GM10847 (cell line): ENCODE results near the gene IGFBP6.

Source experiments
- POLR2A ChIP-seq: IDR thresholded peaks from 2 replicates; pipeline ENCODE4 v1.6.1; 2011; ENCODE audit not compliant: insufficient read length; ENCODE audit errors: extremely low read depth

Gene IGFBP6

DNA sequence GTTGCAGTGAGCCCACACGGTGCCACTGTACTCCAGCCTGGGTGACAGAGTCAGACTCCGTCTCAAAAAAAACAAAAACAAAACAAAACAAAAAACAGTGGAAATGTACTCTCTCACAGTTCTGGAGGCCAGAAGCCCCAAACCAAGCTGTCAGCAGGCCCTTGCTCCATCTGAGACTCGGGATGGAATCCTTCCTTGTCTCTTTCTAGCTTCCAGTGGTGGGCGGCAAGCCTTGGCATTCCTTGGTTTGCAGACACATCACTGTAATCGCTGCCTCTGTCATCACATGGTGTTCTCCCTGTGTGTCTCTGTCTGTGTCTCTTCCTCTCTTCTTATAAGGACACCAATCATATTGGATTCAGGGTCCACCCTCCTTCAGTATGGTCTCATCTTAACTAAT lies 41.2 kb upstream of the IGFBP6 start:
- no peak for TF ChIP-seq POLR2A

DNA sequence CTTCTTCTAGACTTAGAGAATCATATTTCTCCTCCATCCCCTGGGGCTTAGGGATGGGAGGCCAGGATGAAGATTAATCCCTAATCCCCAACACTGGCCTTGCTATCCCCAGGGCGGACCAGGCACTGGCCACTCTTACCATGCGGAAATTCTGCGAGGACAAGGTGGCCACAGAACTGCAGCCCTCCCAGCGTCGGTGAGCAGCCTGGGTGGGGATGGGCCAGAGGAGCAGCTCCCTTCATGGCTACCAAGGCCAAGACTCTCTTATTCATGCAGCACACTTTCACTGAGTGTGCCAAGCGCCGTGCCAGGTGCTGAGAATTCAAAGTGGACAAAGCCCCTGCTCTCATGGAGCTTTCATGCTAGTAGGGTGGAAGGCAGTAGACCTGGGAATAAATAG lies 40.6 kb upstream of the IGFBP6 start:
- no peak for TF ChIP-seq POLR2A

DNA sequence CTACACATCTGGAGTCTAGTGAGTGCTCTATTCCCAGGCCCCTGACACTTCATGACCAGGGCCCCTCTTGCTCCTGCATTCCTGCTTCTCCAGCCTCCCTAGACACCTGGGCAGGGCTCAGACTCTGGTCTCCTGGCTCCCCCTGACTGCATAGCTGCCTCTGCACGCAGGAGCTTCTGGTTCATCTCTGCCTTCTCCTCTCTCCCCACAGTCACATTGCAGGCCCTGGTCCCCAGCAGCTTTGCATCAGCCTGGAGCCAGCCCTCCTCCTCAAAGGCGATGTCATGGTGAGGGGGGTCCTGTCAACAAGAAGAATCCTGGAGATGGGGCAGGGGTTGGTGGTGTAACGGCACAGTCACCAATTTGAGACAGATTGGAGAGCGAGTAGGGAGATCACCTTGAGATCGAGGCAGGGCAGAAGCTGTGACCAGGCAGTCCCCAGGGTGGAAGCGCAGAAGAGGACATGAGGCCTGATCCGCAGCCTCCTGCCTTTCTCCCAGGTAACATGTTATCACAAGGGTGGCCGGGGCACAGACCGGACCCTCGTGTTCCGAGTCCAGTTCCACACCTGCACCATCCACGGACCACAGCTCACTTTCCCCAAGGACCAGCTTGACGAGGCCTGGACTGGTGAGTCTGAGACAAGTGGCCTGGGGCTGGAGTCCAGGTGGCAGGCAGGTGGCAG lies 39.5 kb upstream of the IGFBP6 start:
- no peak for TF ChIP-seq POLR2A

DNA sequence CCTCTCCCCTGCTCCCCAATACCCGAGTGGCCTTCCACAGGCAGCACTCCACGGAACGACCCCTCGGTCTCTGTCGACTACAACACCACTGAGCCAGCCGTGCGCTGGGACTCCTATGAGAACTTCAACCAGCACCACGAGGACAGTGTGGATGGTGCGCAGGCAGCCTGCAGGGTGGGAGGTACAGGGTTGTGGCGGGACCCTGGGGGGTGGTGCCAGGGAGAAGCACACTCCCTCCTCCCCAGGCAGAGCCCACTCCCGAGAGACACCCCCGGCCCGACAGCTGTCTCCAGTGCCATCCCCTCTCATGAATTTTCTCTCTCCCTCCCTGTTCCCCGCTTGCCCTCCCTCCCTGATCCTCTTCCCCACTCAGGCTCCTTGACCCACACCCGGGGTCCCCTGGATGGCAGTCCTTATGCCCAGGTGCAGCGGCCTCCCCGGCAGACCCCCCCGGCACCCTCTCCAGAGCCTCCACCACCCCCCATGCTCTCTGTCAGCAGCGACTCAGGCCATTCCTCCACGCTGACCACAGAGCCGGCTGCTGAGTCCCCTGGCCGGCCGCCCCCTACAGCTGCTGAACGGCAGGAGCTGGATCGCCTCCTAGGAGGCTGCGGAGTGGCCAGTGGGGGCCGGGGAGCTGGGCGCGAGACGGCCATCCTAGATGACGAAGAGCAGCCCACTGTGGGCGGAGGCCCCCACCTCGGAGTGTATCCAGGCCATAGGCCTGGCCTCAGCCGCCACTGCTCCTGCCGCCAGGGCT lies 38.6 kb upstream of the IGFBP6 start:
- no peak for TF ChIP-seq POLR2A

DNA sequence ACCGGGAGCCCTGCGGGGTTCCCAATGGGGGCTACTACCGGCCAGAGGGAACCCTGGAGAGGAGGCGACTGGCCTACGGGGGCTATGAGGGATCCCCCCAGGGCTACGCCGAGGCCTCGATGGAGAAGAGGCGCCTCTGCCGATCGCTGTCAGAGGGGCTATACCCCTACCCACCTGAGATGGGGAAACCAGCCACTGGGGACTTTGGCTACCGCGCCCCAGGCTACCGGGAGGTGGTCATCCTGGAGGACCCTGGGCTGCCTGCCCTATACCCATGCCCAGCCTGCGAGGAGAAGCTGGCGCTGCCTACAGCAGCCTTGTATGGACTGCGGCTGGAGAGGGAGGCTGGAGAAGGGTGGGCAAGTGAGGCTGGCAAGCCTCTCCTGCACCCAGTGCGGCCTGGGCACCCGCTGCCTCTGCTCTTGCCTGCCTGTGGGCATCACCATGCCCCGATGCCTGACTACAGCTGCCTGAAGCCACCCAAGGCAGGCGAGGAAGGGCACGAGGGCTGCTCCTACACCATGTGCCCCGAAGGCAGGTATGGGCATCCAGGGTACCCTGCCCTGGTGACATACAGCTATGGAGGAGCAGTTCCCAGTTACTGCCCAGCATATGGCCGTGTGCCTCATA lies 37.9 kb upstream of the IGFBP6 start:
- no peak for TF ChIP-seq POLR2A

DNA sequence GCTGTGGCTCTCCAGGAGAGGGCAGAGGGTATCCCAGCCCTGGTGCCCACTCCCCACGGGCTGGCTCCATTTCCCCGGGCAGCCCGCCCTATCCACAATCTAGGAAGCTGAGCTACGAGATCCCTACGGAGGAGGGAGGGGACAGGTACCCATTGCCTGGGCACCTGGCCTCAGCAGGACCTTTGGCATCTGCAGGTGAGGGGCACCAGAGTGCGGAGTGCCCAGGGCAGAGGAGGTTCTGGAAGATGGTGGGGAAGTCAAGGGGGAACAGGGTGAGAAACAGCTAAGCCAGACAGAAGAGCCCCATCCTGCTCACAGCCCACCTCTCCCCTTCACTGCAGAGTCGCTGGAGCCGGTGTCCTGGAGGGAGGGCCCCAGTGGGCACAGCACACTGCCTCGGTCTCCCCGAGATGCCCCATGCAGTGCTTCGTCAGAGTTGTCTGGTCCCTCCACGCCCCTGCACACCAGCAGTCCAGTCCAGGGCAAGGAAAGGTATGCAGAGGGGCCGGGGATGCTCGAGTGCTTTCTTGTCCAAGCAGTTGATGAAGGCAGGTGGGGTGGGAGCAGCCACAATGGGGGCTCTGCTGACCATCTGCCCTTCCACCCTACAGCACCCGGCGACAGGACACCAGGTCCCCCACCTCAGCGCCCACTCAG lies 37.3 kb upstream of the IGFBP6 start:
- no peak for TF ChIP-seq POLR2A

DNA sequence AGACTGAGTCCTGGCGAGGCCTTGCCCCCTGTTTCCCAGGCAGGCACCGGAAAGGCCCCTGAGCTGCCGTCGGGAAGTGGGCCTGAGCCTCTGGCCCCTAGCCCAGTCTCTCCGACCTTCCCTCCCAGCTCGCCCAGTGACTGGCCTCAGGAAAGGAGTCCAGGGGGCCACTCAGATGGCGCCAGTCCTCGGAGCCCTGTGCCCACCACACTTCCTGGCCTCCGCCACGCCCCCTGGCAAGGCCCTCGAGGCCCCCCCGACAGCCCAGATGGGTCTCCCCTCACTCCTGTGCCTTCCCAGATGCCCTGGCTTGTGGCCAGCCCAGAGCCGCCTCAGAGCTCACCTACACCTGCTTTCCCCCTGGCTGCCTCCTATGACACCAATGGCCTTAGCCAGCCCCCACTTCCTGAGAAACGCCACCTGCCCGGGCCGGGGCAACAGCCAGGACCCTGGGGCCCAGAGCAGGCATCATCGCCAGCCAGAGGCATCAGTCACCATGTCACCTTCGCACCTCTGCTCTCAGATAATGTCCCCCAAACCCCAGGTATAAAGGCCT lies 36.7 kb upstream of the IGFBP6 start:
- TF ChIP-seq POLR2A = no peak

DNA sequence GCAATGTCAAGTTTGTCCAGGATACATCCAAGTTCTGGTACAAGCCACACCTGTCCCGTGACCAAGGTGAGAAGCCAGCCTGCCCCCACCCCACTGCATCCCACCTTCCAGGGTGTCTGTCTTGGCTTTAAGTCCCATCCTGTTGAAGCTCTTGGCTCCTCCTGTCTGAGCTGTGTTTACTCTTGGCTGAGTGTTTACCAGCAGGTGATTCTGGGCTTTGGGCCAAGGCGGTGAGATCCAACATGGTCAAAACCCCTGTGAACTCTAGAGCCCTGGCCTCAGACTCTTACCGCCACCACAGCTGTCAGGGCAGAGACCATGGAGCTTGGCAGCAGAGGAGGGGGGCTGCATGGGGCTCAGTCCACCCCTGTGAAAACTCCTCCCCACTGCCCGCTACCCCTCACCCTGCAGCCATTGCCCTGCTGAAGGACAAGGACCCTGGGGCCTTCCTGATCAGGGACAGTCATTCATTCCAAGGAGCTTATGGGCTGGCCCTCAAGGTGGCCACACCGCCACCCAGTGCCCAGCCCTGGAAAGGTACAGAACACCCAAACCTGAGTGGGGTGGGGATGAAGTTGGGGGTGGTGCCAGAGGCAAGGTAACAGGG lies 36.0 kb upstream of the IGFBP6 start:
- no peak for TF ChIP-seq POLR2A

DNA sequence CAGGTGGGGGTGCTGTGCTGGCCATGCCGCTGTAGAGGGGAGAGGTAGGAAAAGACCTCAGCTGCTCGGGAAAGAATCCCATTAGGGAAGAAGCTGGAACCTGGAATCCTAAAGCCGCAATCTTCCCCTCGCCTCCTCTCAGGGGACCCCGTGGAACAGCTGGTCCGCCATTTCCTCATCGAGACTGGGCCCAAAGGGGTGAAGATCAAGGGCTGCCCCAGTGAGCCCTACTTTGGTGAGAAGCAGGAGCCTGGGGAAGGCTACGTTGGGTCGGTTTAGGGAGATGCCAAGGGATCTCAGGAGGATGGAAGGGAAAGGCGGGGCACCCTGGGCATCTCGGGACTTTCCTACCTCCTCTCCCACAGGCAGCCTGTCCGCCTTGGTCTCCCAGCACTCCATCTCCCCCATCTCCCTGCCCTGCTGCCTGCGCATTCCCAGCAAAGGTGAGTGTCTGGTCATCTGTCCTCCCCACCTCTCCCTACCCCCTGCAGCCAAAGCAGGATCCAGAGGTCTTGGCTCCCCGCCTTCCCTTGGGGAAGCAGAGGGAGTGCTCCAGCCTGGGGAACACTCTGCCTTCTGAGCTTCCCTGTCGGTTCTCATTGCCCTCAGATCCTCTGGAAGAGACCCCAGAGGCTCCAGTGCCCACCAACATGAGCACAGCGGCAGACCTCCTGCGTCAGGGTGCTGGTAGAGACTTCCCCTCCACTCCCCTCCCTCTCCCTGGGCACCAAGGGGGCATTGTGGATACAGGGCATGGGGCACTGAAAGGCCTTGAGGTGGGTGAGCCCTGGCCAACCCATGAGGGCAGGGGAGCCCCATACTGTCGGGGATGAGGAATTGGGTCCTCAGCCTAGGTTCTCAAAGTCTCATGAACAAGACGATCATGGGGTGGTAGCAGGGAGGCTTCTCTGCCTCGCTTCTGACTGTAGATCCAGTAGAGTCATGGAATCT lies 35.2 kb upstream of the IGFBP6 start:
- TF ChIP-seq POLR2A = no peak

DNA sequence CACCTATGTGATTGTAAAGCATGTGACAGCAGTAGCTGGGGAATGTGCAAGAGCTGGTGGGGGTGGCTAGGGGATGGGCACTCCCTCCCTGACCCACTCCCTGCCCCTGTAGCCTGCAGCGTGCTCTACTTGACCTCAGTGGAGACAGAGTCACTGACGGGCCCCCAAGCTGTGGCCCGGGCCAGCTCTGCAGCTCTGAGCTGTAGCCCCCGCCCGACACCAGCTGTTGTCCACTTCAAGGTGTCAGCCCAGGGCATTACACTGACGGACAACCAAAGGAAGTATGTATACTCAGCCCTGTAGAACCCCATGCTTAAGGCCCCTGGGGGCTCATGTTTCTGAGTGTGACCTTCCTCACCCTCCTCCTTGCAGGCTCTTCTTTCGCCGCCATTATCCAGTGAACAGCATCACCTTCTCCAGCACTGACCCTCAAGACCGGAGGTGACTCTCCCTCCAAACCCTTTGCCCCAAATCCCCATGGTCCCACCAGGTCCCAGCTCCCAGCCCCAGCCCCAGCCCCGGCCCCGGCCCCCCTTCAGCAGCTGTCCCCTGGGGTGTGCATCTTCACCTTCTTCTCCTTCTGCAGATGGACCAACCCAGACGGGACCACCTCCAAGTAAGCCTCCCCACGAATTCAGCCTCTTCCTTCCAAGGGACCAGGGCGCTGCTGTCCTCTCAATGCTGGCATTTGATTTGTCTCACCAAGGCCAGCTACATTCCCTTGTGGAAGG lies 34.3 kb upstream of the IGFBP6 start:
- no peak for TF ChIP-seq POLR2A

DNA sequence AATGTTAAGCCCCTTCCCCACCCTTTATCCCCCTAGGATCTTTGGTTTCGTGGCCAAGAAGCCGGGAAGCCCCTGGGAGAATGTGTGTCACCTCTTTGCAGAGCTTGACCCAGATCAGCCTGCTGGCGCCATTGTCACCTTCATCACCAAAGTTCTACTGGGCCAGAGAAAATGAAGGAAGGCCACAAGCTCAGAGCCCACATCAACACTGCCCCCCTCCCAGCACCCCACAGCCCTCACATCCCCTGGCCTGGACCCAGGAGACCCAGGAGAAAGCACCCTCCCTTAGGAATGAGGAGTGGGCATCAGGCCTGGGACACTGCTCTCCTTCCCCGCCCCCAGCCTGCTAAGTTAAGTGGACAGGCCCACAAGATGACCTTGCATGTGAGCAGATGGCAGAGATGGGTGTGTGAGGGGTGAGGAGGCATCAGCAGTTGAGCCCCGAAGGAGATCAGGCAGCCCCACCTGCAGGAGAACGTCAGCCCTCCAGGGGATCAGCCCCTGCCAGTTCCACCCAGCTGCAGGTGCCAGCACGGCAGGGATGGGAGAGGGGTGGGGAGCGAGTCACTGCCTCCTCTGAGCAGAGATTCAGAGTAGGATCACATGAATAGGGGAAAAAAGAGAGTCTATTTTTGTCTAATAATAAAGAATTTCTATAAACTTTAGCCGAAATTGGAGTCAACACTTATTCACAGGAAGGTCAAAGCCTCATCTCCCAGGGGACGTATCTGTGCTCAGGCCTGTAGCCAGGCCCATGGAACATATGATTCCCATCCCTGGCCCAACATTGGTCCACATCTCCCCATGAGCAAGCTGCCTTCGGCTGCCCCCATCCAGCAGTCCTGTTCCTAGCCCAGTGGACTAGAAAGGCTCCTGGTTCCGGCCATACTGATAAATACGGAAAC lies 33.5 kb upstream of the IGFBP6 start:
- TF ChIP-seq POLR2A = no peak
